ENCODE measurements around the gene TANC2. TPM values are rescaled to one million over a fixed set of nuclear protein-coding genes. Genes with fewer than 3 reads are reported as not detected.

The TANC2 gene
- total RNA-seq (10 to 100 TPM; 20.3 to 39.5 (median 25.5) TPM), total RNA-seq (2.3 to 41.6 (median 26.2) reads per million in 29 experiments)
- 26.5 TPM for total RNA-seq (2013)

DNA sequence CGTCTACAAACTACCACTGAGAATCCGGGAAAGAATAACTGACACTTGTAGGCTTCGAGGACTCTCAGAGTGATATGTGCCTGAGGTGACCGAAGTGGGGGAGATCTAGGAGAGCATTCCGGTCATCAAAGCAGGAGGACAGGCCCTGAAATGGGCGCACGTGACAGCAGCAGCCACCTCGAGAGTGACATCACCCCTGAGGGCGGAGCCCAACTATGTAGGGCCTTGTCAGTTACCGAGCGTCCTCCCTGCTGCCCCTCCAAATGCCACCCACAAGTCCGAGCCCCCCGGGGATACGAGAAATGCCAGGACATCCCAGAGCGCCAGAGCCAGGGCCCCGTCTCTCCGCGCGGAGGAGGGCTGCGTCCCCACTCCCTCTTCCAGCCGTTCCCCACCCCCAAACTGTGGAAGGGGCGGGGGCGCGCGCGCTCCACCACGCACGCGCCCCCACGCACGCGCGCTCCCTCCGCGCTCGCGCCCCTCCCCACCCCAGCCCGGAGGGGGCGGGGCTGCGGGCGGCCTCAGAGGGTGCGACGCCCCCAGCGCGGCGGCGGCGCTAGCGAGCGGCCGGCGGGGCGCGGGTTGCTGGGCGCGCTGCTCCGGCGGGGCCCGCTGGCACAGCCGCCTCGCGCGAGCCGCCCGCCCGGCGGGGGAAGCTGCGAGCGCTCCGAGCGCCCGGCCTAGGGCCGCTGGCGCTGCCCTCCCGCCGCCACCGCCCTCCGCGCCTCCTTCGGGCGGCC, at the start of gene TANC2:
Gene TANC2 (plus strand): TSS at position 550 of the 740 bp plus-strand sequence. CDS start 43,325 bp downstream, outside the sequence.
- Mint-ChIP-seq H3K36me3 (no peaks in the 10 kb centered on the region), H3K27ac (peak within 1 kb of the TSS; percentile 97 to 98), H3K9me3 (no peaks in the 10 kb centered on the region), H3K27me3 (peaks cover 4% of the 10 kb centered on the region in 2 donors), H3K4me3 (peak within 1 kb of the TSS; percentile 82 to 93 (median 90)), H3K4me1 (peaks cover 31 to 33% (median 32%) of the 10 kb centered on the region in 3 donors)
- peak within 1 kb of the TSS; percentile 87 for H3K27ac ChIP-seq (ENCODE audit: low read length)
- no peaks in the 10 kb centered on the region for H3K9me3 ChIP-seq
- H3K4me3 ChIP-seq (ENCODE audit: control insufficient read depth in 1 of 2, extremely low read depth in 1 of 2, low read length in 1 of 2): peak within 1 kb of the TSS; percentile 73 to 82
- DNase-seq (peak; percentile 66 to 93 (median 83)), ATAC-seq (replicated peaks in 1 of 4) (peak; percentile 80 to 88 (median 84))
- WGBS (ENCODE audit: insufficient coverage): under 1% methylated on average over 74 of the region's 81 CpGs
- POLR2A ChIA-PET: interaction anchor here in 1 of 2 donors (0.6 kb wide), 1 partner anchor 1093 kb away, joined by 3 read pairs; no protein-coding TSS in a partner anchor
- no peaks in the 10 kb centered on the region for H3K36me3 ChIP-seq (ENCODE audit: control insufficient read depth in 2 of 2, extremely low read depth in 1 of 2, insufficient read depth in 1 of 2, low read length in 1 of 2)
- CTCF ChIA-PET: interaction anchor here in 1 of 2 donors (0.6 kb wide), 1 partner anchor 107 kb away, joined by 3 read pairs; no protein-coding TSS in a partner anchor
- H3K4me1 ChIP-seq (ENCODE audit: control insufficient read depth in 1 of 2, extremely low read depth in 1 of 2, insufficient read depth in 2 of 2, low read length in 2 of 2): peaks cover 18 to 19% of the 10 kb centered on the region in 2 experiments
- H3K27me3 ChIP-seq (replicated peaks in 1 of 2; ENCODE audit: control insufficient read depth in 2 of 2, extremely low read depth in 1 of 2, insufficient read depth in 2 of 2, low read length in 1 of 2): no peaks in the 10 kb centered on the region

- Histone ChIP-seq H3K27me3 (replicated peaks in 1 of 2; ENCODE audit: control insufficient read depth in 2 of 2, extremely low read depth in 1 of 2, insufficient read depth in 2 of 2, low read length in 1 of 2) (no peaks in the 10 kb centered on the region), H3K9me3 (no peaks in the 10 kb centered on the region), H3K27ac (ENCODE audit: low read length) (no peak overlapping the region), H3K4me1 (ENCODE audit: control insufficient read depth in 1 of 2, extremely low read depth in 1 of 2, insufficient read depth in 2 of 2, low read length in 2 of 2) (no peaks in the 10 kb centered on the region), H3K4me3 (ENCODE audit: control insufficient read depth in 1 of 2, extremely low read depth in 1 of 2, low read length in 1 of 2) (no peak overlapping the region), H3K36me3 (ENCODE audit: control insufficient read depth in 2 of 2, extremely low read depth in 1 of 2, insufficient read depth in 1 of 2, low read length in 1 of 2) (no peaks in the 10 kb centered on the region)
- H3K27me3 Mint-ChIP-seq: peaks cover 11 to 20% of the 10 kb centered on the region in 2 donors
- H3K36me3 Mint-ChIP-seq: no peaks in the 10 kb centered on the region
- no peak for ATAC-seq (replicated peaks in 1 of 4)
- no peak for DNase-seq
- H3K4me1 Mint-ChIP-seq: no peaks in the 10 kb centered on the region
- no peak overlapping the region for H3K4me3 Mint-ChIP-seq
- H3K27ac Mint-ChIP-seq: peak overlapping the region in 1 of 2 donors; percentile 40
- ChIA-PET POLR2A (interaction anchor here in 1 of 2 donors (0.6 kb wide), 1 partner anchor 360 kb away, joined by 3 read pairs; no protein-coding TSS in a partner anchor), CTCF (interaction anchor here in 1 of 2 donors (0.5 kb wide), 1 partner anchor 312 kb away, joined by 3 read pairs; no protein-coding TSS in a partner anchor)
- peaks cover 0 to 5% (median 4%) of the 10 kb centered on the region in 3 donors for H3K9me3 Mint-ChIP-seq
- no CpG with 5 or more reads among the region's 9 CpGs for WGBS (ENCODE audit: insufficient coverage)
Observed at GRCh38 chr17:62916684-62917571, 49.1 kb upstream of the TANC2 start.

GRCh38 chr17:62919388-62919787, 46.6 kb upstream of the TANC2 start:
- POLR2A ChIA-PET: no interaction called here
- no peak for ATAC-seq (replicated peaks in 1 of 4)

GRCh38 chr17:62920300-62920699, 45.7 kb upstream of the TANC2 start:
- Histone ChIP-seq H3K27me3 (replicated peaks in 1 of 2; ENCODE audit: control insufficient read depth in 2 of 2, extremely low read depth in 1 of 2, insufficient read depth in 2 of 2, low read length in 1 of 2) (no peaks in the 10 kb centered on the region), H3K36me3 (ENCODE audit: control insufficient read depth in 2 of 2, extremely low read depth in 1 of 2, insufficient read depth in 1 of 2, low read length in 1 of 2) (no peaks in the 10 kb centered on the region), H3K4me1 (ENCODE audit: control insufficient read depth in 1 of 2, extremely low read depth in 1 of 2, insufficient read depth in 2 of 2, low read length in 2 of 2) (no peaks in the 10 kb centered on the region), H3K27ac (ENCODE audit: low read length) (no peak overlapping the region), H3K9me3 (no peaks in the 10 kb centered on the region), H3K4me3 (ENCODE audit: control insufficient read depth in 1 of 2, extremely low read depth in 1 of 2, low read length in 1 of 2) (no peak overlapping the region)
- Mint-ChIP-seq H3K27me3 (peaks cover 6 to 8% of the 10 kb centered on the region in 2 donors), H3K9me3 (no peaks in the 10 kb centered on the region), H3K4me1 (no peaks in the 10 kb centered on the region), H3K36me3 (no peaks in the 10 kb centered on the region), H3K27ac (no peak overlapping the region), H3K4me3 (no peak overlapping the region)
- CTCF ChIA-PET: no interaction called here
- no CpG with 5 or more reads among the region's 1 CpG for WGBS (ENCODE audit: insufficient coverage)
- POLR2A ChIA-PET: no interaction called here
- ATAC-seq (replicated peaks in 1 of 4) (no peak), DNase-seq (no peak)

More at GRCh38 chr17:62919388-62919787, 46.6 kb upstream of the TANC2 start:
- Histone ChIP-seq H3K4me1 (ENCODE audit: control insufficient read depth in 1 of 2, extremely low read depth in 1 of 2, insufficient read depth in 2 of 2, low read length in 2 of 2) (no peaks in the 10 kb centered on the region), H3K9me3 (no peaks in the 10 kb centered on the region), H3K36me3 (ENCODE audit: control insufficient read depth in 2 of 2, extremely low read depth in 1 of 2, insufficient read depth in 1 of 2, low read length in 1 of 2) (no peaks in the 10 kb centered on the region), H3K4me3 (ENCODE audit: control insufficient read depth in 1 of 2, extremely low read depth in 1 of 2, low read length in 1 of 2) (no peak overlapping the region), H3K27me3 (replicated peaks in 1 of 2; ENCODE audit: control insufficient read depth in 2 of 2, extremely low read depth in 1 of 2, insufficient read depth in 2 of 2, low read length in 1 of 2) (no peaks in the 10 kb centered on the region), H3K27ac (ENCODE audit: low read length) (no peak overlapping the region)
- Mint-ChIP-seq H3K36me3 (no peaks in the 10 kb centered on the region), H3K27ac (no peak overlapping the region), H3K4me3 (no peak overlapping the region), H3K9me3 (no peaks in the 10 kb centered on the region), H3K27me3 (peaks cover 8 to 9% of the 10 kb centered on the region in 2 donors), H3K4me1 (no peaks in the 10 kb centered on the region)
- CTCF ChIA-PET: interaction anchor here in 1 of 2 donors (1.3 kb wide), 1 partner anchor 52 kb away, joined by 3 read pairs; no protein-coding TSS in a partner anchor
- DNase-seq: no peak
- WGBS (ENCODE audit: insufficient coverage): 83% methylated on average over 1 of the region's 1 CpG

DNA sequence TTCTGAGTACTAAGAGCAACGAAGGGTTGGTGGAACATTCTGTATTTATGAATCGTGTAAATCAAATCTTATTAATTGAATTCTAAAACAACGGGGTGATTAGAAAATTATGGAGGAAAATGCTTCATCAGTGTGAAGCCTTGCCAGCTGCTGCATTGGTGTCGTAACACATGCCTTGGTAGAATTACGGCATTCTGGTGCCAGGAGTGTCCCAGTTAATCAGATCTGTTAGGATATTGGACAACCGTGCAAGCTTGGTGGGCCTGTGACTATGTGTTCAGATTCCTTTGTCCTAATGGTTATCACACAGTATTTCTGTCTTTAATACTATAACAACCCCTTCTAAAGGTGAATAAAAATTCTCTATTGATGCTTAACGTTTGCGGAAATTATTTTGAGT, 44.2 kb upstream of the TANC2 start:
- Histone ChIP-seq H3K9me3 (no peaks in the 10 kb centered on the region), H3K4me3 (ENCODE audit: control insufficient read depth in 1 of 2, extremely low read depth in 1 of 2, low read length in 1 of 2) (no peak overlapping the region), H3K27me3 (replicated peaks in 1 of 2; ENCODE audit: control insufficient read depth in 2 of 2, extremely low read depth in 1 of 2, insufficient read depth in 2 of 2, low read length in 1 of 2) (peaks cover 0 to 3% of the 10 kb centered on the region in 2 experiments), H3K27ac (ENCODE audit: low read length) (no peak overlapping the region), H3K36me3 (ENCODE audit: control insufficient read depth in 2 of 2, extremely low read depth in 1 of 2, insufficient read depth in 1 of 2, low read length in 1 of 2) (no peaks in the 10 kb centered on the region), H3K4me1 (ENCODE audit: control insufficient read depth in 1 of 2, extremely low read depth in 1 of 2, insufficient read depth in 2 of 2, low read length in 2 of 2) (no peaks in the 10 kb centered on the region)
- Mint-ChIP-seq H3K27ac (no peak overlapping the region), H3K4me1 (no peaks in the 10 kb centered on the region), H3K4me3 (no peak overlapping the region), H3K9me3 (no peaks in the 10 kb centered on the region), H3K27me3 (peaks cover 6 to 9% of the 10 kb centered on the region in 2 donors), H3K36me3 (no peaks in the 10 kb centered on the region)
- DNase-seq (no peak), ATAC-seq (replicated peaks in 1 of 4) (no peak)
- ChIA-PET POLR2A (no interaction called here), CTCF (no interaction called here)
- WGBS (ENCODE audit: insufficient coverage): 68% methylated on average over 2 of the region's 8 CpGs
